AG04450 (cell line): Measurements from ENCODE around the gene FBXL4. TPM values are rescaled to one million over a fixed set of nuclear protein-coding genes. Genes with fewer than 3 reads are reported as not detected.

Source experiments
- CTCF ChIA-PET: fragments of 300-600, 350-600 bp; formaldehyde crosslinking; extraction: SDS; loops from one replicate; lab custom pipeline; 2022; ENCODE audit warnings: antibody characterized with exemption, inconsistent platforms; lab: Charles Lee
- POLR2A ChIA-PET: fragments of 350-600 bp; formaldehyde crosslinking; extraction: SDS; loops from one replicate; lab custom pipeline; 2021; ENCODE audit warnings: antibody characterized with exemption, inconsistent platforms; lab: Yijun Ruan, JAX
- DNase-seq: peaks from one replicate; pipeline ENCODE4 v3.0.0-alpha.2; 2011; ENCODE audit warnings: low read depth, low spot score
- H3K27ac ChIP-seq: one replicate; pipeline ENCODE4 v1.5.1; 2012; ENCODE audit warnings: low read depth, low read length, control low read depth
- H3K27me3 ChIP-seq: one replicate; pipeline ENCODE4 v1.6.0; 2012; ENCODE audit warnings: low read length; ENCODE audit not compliant: control insufficient read depth, insufficient read depth
- H3K4me3 ChIP-seq: 2 replicates; pipeline ENCODE4 v1.5.1; 2011; ENCODE audit warnings: mild to moderate bottlenecking, low read depth, low read length, control low read depth
- H3K9me3 ChIP-seq: 2 replicates; pipeline ENCODE4 v1.5.1; 2012; ENCODE audit warnings: low read length; ENCODE audit not compliant: control insufficient read depth, insufficient read depth
- polyA plus RNA-seq: library from polyadenylated mRNA; depleted of rRNA; stranded (reverse); fragments of >200 nt; gene quantifications from 2 replicates; pipeline ENCODE4 v1.2.3, GENCODE V29; 2011
- TF ChIP-seq, protein P1 (sequence below): IDR thresholded peaks from 2 replicates; pipeline ENCODE4 v1.5.1; 2011; ENCODE audit warnings: low read depth, low read length, control low read depth, inconsistent platforms

FBXL4 gene
- polyA plus RNA-seq, 1 experiment = 20.1 TPM

DNA sequence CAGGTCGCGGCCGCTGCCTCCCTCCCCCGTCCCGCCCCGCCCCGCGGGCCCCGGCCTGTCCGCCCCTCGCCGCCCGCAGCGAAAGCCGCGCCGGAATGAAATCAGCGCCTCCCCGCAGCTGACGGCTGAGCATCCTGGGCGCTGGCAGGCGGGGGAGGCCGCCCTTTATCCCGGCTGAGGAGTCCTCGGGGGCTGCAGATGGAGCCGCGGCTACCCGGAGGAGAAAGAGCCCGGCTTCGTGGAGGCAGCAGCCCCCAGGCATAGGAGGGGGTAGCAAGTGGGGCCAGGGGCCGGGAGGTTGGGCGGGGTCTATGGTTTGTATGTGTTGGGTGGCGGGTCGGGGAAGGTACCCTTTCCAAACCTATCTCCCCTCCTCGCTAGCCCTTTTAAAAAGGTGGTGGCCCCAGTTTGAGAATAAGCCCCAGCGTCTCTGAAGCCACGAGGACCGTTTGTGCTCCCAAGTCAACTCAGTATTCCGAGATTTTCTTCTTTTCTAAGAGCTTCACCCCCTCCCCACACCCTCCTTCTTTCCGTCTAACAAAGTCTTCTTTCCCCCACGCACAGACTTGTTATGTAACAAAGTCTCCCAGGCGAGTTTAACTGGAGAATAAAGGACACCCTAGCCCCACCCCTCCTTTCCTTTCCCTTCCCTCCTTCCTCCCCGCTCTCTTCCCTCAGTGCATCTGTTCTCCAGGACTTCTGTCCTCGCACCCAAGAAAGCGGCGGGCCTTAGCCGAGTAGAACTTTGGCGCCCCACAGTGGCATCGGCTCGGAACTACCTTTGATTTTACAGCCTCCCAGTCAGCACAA is 102.3 kb downstream of the FBXL4 start:
- CTCF ChIA-PET = interaction anchor here (0.6 to 3.9 kb wide), 15 partner anchors 9 to 1405 kb away, joined by 3 to 30 read pairs (median 3); partner anchors contain the start of gene POU3F2
- H3K27me3 ChIP-seq = peaks cover 80% of the 10 kb centered on the region
- H3K9me3 ChIP-seq = no peaks in the 10 kb centered on the region; the same call in 1 of the 2 replicates
- H3K4me3 ChIP-seq = peak overlapping the region; percentile 10; the same call in 1 of the 2 replicates
- no peak overlapping the region for H3K27ac ChIP-seq
- POLR2A ChIA-PET = no interaction called here
- TF ChIP-seq, protein P1, sequence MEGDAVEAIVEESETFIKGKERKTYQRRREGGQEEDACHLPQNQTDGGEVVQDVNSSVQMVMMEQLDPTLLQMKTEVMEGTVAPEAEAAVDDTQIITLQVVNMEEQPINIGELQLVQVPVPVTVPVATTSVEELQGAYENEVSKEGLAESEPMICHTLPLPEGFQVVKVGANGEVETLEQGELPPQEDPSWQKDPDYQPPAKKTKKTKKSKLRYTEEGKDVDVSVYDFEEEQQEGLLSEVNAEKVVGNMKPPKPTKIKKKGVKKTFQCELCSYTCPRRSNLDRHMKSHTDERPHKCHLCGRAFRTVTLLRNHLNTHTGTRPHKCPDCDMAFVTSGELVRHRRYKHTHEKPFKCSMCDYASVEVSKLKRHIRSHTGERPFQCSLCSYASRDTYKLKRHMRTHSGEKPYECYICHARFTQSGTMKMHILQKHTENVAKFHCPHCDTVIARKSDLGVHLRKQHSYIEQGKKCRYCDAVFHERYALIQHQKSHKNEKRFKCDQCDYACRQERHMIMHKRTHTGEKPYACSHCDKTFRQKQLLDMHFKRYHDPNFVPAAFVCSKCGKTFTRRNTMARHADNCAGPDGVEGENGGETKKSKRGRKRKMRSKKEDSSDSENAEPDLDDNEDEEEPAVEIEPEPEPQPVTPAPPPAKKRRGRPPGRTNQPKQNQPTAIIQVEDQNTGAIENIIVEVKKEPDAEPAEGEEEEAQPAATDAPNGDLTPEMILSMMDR = peak; percentile 95
- peak; percentile 50 for DNase-seq

DNA sequence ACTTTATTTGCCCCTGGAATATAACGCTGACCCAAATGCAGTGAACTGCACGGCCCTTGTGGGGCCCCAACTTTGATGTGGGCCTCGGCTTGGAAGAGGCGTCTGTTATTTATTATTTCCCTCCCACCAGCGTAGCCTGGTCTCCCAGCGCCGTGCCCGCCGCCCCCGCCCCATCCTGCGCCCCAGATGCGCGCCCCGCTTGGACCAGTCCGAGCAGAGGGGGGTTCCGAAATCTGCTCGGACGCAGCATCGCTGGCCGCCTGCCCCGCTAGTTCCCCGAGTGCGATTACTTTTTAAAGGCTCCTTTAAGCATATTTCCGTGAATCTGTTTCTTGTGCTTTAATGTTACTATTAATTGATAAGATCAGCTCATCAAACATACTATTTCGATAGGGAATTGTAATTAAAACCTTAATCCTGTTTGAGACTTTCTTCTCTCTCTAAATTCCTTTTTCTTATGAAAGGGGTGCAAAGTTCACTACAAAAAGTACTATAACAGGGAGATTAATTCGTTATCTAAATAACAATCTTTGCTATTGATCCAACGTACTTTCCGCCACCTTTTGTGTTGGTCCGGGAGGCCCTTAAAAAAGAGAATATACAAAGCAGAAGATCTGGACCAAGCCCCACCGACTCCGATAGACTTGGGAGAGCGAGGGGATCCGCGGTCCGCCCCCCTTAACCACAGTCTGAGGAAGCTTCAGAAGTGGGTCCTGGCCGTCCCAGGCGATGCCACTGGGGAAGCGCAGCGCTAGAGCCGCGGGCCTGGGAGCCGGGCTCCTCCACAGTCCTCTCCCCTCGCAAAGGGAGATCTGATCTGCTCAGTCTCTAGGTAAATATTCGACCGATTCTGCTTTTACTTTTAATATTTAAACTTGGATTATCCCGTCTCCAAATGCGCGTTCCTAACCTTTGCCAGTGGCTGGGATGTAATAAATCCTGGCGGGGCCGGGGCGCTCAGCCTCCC is 103.2 kb downstream of the FBXL4 start:
- ChIA-PET CTCF (interaction anchor here (0.7 to 3.9 kb wide), 6 partner anchors 10 to 1407 kb away, joined by 4 to 30 read pairs (median 10); partner anchors contain the start of gene POU3F2), POLR2A (no interaction called here)
- peaks cover 88% of the 10 kb centered on the region for H3K27me3 ChIP-seq
- no peaks in the 10 kb centered on the region; the same call in 1 of the 2 replicates for H3K9me3 ChIP-seq
- DNase-seq = no peak
- TF ChIP-seq, protein P1 = no peak
- no peak overlapping the region for H3K27ac ChIP-seq
- no peak overlapping the region for H3K4me3 ChIP-seq

DNA sequence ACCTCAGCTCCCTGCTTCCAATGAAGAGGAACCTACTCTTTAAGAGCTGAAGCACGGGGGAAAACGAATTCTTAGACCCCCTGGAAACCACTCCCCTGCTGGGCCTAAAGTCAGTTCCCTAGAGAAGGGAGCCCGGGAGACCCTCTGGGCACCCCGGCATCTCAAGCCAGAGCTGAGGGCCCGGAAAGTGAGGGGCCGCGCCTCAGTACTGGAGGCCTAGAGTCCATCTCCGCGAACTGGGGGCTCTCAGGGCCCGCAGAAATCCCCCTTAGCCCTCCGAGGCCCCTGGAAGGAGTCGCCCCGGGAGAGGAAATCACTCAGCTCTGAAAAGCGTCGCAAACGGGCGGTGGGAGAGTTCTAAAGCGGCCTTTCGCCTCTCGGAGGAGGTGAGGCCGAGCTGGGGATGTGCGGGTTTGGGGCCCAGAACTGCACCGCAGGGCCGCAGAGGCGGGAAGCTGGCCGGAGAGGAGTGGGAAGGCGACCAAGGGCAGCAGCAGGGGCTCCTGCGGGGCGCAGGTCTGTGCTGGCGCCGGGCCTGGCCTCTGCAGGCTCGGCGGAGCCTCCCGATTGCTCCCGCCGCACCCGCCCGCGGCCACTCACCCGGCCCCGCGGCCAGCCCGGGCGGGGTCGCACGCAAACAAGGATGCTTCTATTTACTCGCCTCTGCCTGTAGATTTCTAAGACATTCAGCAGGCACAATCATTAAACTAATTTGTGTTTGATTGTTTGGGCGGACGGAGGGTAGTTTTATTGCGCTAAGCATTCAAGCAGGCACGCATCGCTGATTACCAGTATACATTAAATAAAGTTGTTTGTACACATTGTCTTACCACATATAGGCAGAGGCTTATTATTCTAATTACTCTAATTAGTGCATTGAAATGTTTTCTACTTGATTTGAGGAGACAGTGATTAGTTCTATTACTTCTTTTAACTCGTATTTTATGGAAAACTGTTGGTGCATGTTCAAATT is 104.2 kb downstream of the FBXL4 start:
- CTCF ChIA-PET = interaction anchor here (0.9 to 3.9 kb wide), 4 partner anchors 9 to 1406 kb away, joined by 5 to 30 read pairs (median 18); partner anchors contain the start of gene POU3F2
- no peaks in the 10 kb centered on the region; the same call in 1 of the 2 replicates for H3K9me3 ChIP-seq
- H3K27me3 ChIP-seq = peaks cover 89% of the 10 kb centered on the region
- H3K27ac ChIP-seq = no peak overlapping the region
- no peak overlapping the region for H3K4me3 ChIP-seq
- TF ChIP-seq, protein P1 = no peak
- POLR2A ChIA-PET = no interaction called here
- DNase-seq = no peak

DNA sequence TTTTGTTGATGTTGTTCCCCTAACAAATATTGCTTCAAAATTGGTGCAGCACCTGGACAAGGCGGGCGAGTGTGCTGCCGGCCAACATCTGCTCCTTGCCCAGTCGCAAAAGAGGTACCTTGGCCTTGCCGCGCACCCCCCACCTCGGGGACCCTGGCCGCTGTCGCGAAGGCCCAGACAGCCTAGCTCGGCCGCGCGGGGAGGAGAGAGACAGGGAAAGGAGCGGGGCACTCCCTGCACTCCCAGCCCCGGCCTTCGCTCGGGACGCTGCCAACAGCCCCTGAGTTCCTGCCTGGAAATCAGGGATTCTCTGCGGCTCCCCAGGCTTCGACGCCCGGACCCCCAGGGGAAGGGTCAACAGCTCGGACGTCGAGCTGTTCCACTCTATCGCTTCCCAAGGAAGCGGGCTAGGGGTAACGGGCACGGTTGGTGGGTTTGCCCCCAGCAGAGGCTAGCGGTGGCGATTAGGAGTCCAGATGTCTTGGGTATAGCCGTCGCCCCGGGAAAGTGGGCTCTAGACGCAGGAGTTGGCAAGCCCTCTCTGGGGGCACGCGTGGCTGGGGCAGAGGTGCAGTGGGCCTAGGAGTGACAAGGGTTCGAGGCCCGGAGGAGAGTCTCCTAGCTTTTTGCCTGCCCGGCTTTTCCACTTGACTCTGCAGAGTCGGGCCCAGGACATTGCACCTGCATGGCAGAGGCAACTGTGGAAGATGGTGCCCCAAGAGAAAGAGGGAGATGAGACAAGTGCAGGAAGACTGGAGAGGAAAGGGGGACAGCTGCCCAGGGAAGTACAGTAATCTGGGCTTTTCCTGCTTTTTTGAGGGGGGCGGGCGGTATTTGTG is 105.2 kb downstream of the FBXL4 start:
- Histone ChIP-seq H3K9me3 (no peaks in the 10 kb centered on the region; the same call in 1 of the 2 replicates), H3K27me3 (peaks cover 84% of the 10 kb centered on the region), H3K4me3 (no peak overlapping the region), H3K27ac (no peak overlapping the region)
- TF ChIP-seq, protein P1 = no peak
- POLR2A ChIA-PET = no interaction called here
- no peak for DNase-seq
- CTCF ChIA-PET = interaction anchor here (1.0 to 1.3 kb wide), 2 partner anchors 1345 kb away, joined by 5 read pairs; no protein-coding TSS in a partner anchor
